ENCODE results near the gene FOXN3. TPM values are rescaled to one million over a fixed set of nuclear protein-coding genes. Genes with fewer than 3 reads are reported as not detected.

FOXN3 gene
- total RNA-seq, 1 experiment from 2014 or later: 125 TPM

GRCh38 chr14:89451229-89451628 is 34.2 kb upstream of the FOXN3 start:
- Histone ChIP-seq H4K20me1 (ENCODE audit: control insufficient read depth, insufficient read depth, insufficient read length) (peaks cover 2% of the 10 kb centered on the region), H3K56ac (ENCODE audit: insufficient read length, low read depth, low read length) (no peak overlapping the region), H3K79me2 (ENCODE audit: insufficient read depth, low read length) (no peaks in the 10 kb centered on the region), H2BK20ac (ENCODE audit: low read depth, low read length, poor library complexity, severe bottlenecking) (no peak overlapping the region), H3K9me3 (ENCODE audit: control insufficient read depth, low read depth, low read length) (no peaks in the 10 kb centered on the region), H3K27ac (ENCODE audit: insufficient read length, low read depth, low read length) (no peak overlapping the region), H3K27me3 (ENCODE audit: insufficient read depth, low read length) (no peaks in the 10 kb centered on the region), H3K4ac (ENCODE audit: low read depth, low read length) (no peak overlapping the region), H3K4me2 (ENCODE audit: insufficient read depth, insufficient read length, low read length) (no peak overlapping the region), H3T11ph (ENCODE audit: low read length) (no peak overlapping the region), H2BK5ac (ENCODE audit: insufficient read length, low read length) (no peak overlapping the region), H3K9ac (ENCODE audit: extremely low read depth, insufficient read length, low read length) (no peak overlapping the region), H3K23me2 (ENCODE audit: insufficient read length, low read depth, low read length, poor library complexity, severe bottlenecking) (no peaks in the 10 kb centered on the region), H4K8ac (replicated peaks; ENCODE audit: insufficient read length, low read depth, low read length) (no peak overlapping the region), H3K14ac (ENCODE audit: insufficient read depth, low read length) (no peak overlapping the region), H4K91ac (ENCODE audit: insufficient read length, low read depth, low read length) (no peak overlapping the region), H3K18ac (ENCODE audit: insufficient read length, low read depth, low read length) (no peak overlapping the region), H4K5ac (ENCODE audit: insufficient read length, low read depth, low read length) (no peak overlapping the region), H3K23ac (ENCODE audit: insufficient read length, low read depth, low read length) (no peak overlapping the region), H2AK5ac (ENCODE audit: insufficient read length, low read length) (no peak overlapping the region), H2BK15ac (ENCODE audit: low read depth, low read length) (no peak overlapping the region), H3K4me1 (ENCODE audit: insufficient read depth, low read length) (peaks cover 4% of the 10 kb centered on the region; the same call in 1 of the 2 replicates), H2BK12ac (ENCODE audit: insufficient read length, low read depth, low read length) (no peak overlapping the region), H2AFZ (ENCODE audit: low read length) (no peak overlapping the region), H2BK120ac (ENCODE audit: low read depth, low read length, poor library complexity, severe bottlenecking) (no peak overlapping the region), H3K79me1 (ENCODE audit: insufficient read depth, low read depth, low read length, poor library complexity, severe bottlenecking) (no peaks in the 10 kb centered on the region)
- Mint-ChIP-seq H3K4me3 (no peak overlapping the region), H3K9me3 (no peaks in the 10 kb centered on the region), H3K27ac (peak overlapping the region in 2 of 3 experiments; percentile 12 to 20; a peak in 1 of 7 replicates), H3K36me3 (ENCODE audit: insufficient read depth in 1 of 3, low read depth in 3 of 3) (peaks cover 2 to 4% (median 2%) of the 10 kb centered on the region in 3 experiments; a peak in 3 of 7 replicates), H3K27me3 (ENCODE audit: low read depth) (no peaks in the 10 kb centered on the region), H3K4me1 (peaks cover 48 to 50% of the 10 kb centered on the region in 2 experiments)
- no peak for TF ChIP-seq CTCF (conservative IDR thresholded peaks at IDR 0.05)
- WGBS (ENCODE audit: extremely low coverage, insufficient read length, low lambda C conversion rate): no CpG with 5 or more reads among the region's 9 CpGs
- DNase-seq: no peak
